ENCODE data around the gene APLNR. TPM values are rescaled to one million over a fixed set of nuclear protein-coding genes. Genes with fewer than 3 reads are reported as not detected.

Gene APLNR
- total and polyA plus RNA-seq, 2 of the 4 experiments (the other 2 are of a cell fraction), result not detected

DNA sequence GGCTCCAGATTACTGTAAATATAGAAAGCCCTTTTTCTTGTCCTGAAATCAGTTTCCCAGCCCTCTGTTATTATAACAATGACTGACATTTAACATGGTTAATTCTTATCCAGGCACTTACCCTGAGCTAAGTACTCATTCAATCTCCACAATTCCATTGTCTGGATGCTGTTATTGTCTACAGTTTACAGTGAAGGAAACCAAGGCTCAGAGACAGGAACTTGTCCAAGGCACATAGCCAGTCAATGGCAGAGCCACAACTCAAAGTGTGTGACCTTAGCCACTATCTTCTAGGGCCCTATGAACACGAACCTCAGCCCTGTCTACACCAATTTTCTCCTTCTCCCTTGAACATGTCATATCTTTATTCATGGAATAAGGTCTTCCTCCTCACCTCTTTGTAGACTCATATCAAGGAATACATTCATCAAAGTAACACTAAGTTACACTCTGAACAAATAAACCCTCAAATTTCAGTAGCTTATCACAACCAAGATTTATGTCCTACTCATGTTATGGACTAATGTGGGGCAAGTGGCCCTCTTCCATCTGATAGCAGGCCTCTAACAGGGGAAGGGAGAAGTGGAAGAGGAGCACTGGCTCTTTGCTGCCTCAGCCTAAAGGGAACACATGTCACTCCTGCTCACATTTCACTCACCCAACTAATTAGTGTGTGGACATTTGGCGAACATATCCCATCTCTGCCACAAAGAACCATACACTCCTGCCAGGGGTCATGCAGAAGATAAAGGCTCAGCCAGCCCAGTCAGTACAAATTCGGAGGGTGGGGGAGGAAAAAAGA, 39.3 kb upstream of the APLNR start:
- Histone ChIP-seq H2BK20ac (ENCODE audit: low read depth, low read length) (peak overlapping the region; percentile 71; the same call in 1 of the 2 replicates), H3K18ac (ENCODE audit: low read depth, low read length) (peak overlapping the region; percentile 54), H3K27ac (ENCODE audit: insufficient read depth, low read length) (peak overlapping the region; percentile 17; the same call in 1 of the 2 replicates), H3K14ac (replicated peaks; ENCODE audit: low read depth, low read length) (peak overlapping the region; percentile 8; the same call in 1 of the 2 replicates), H3K56ac (ENCODE audit: extremely low read depth, insufficient read depth, low read length) (no peak overlapping the region), H2AK9ac (replicated peaks; ENCODE audit: low read depth, low read length, poor library complexity) (no peak overlapping the region), H2BK120ac (ENCODE audit: low read depth, low read length) (peak overlapping the region; percentile 98; the same call in 1 of the 2 replicates), H2BK15ac (ENCODE audit: low read depth, low read length) (peak overlapping the region; percentile 8; the same call in 2 of the 3 replicates), H2AK5ac (ENCODE audit: low read depth, low read length) (peak overlapping the region; percentile 68), H4K5ac (ENCODE audit: low read depth, low read length) (peak overlapping the region; percentile 51; the same call in 1 of the 2 replicates), H3K79me1 (ENCODE audit: low read depth in 1 of 2, low read length in 2 of 2) (no peaks in the 10 kb centered on the region), H4K91ac (ENCODE audit: insufficient read depth, low read depth, low read length) (peak overlapping the region; percentile 40; the same call in 1 of the 2 replicates), H4K8ac (ENCODE audit: low read depth in 2 of 2, low read length in 2 of 2) (peak overlapping the region in 1 of 2 experiments; percentile 99; a peak in 3 of 4 replicates), H3K36me3 (ENCODE audit: control insufficient read depth, insufficient read depth, low read length) (no peaks in the 10 kb centered on the region), H2BK5ac (ENCODE audit: low read depth, low read length, poor library complexity, severe bottlenecking) (no peak overlapping the region), H3K4me2 (ENCODE audit: low read depth, low read length) (no peak overlapping the region), H3K9me1 (ENCODE audit: insufficient read depth, low read length) (peaks cover 14% of the 10 kb centered on the region), H3K9me3 (ENCODE audit: control insufficient read depth, insufficient read depth, low read length) (peaks cover 5% of the 10 kb centered on the region), H3K23ac (ENCODE audit: low read depth, low read length) (no peak overlapping the region), H3K27me3 (ENCODE audit: control insufficient read depth, insufficient read depth, low read length) (no peaks in the 10 kb centered on the region), H3K9ac (ENCODE audit: low read depth, low read length) (no peak overlapping the region), H3K4ac (ENCODE audit: low read depth, low read length) (peak overlapping the region; percentile 54), H4K20me1 (ENCODE audit: insufficient read depth, low read length) (no peaks in the 10 kb centered on the region), H2AFZ (replicated peaks; ENCODE audit: low read length, poor library complexity) (no peak overlapping the region), H3K4me3 (ENCODE audit: insufficient read depth, low read depth, low read length) (no peak overlapping the region), H3K4me1 (ENCODE audit: control insufficient read depth, insufficient read depth, low read length) (peaks cover 29% of the 10 kb centered on the region)
- BruUV-seq (replicated peaks), result no TSS peak
- dilution Hi-C loops (cut with HindIII; ENCODE audit: low sequenced_read_pairs, unreplicated experiment), result no loop called here
- CTCF ChIA-PET, result interaction anchor here (1.4 to 2.3 kb wide), 2 partner anchors 9 to 27 kb away, joined by 3 to 15 read pairs; no protein-coding TSS in a partner anchor
- WGBS, 2 experiments (ENCODE audit: extremely low coverage in 2 of 2, insufficient read length in 1 of 2), result 60% methylated on average over 1 of the region's 3 CpGs; no CpG with 5 or more reads in 1 of the 2 experiments
- in situ Hi-C loops (cut with MboI; ENCODE audit: low sequenced_read_pairs), result no loop called here
- no peak for ATAC-seq (ENCODE audit: low read depth)
- intact Hi-C loops (cut with micrococcal nuclease), result no loop called here
- POLR2A ChIA-PET (ENCODE audit: unreplicated experiment), result no interaction called here
- DNase-seq, result no peak
- TF ChIP-seq, protein P1, sequence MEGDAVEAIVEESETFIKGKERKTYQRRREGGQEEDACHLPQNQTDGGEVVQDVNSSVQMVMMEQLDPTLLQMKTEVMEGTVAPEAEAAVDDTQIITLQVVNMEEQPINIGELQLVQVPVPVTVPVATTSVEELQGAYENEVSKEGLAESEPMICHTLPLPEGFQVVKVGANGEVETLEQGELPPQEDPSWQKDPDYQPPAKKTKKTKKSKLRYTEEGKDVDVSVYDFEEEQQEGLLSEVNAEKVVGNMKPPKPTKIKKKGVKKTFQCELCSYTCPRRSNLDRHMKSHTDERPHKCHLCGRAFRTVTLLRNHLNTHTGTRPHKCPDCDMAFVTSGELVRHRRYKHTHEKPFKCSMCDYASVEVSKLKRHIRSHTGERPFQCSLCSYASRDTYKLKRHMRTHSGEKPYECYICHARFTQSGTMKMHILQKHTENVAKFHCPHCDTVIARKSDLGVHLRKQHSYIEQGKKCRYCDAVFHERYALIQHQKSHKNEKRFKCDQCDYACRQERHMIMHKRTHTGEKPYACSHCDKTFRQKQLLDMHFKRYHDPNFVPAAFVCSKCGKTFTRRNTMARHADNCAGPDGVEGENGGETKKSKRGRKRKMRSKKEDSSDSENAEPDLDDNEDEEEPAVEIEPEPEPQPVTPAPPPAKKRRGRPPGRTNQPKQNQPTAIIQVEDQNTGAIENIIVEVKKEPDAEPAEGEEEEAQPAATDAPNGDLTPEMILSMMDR (conservative IDR thresholded peaks at IDR 0.05; ENCODE audit: low read depth, low read length), result no peak
- TF ChIP-seq MAZ (IDR thresholded peaks at IDR 0.05; ENCODE audit: borderline replicate concordance, low read depth, low read length) (no peak), POLR2A (IDR thresholded peaks at IDR 0.05; ENCODE audit: low read depth, low read length) (no peak), BHLHE40 (IDR thresholded peaks at IDR 0.05; ENCODE audit: low read depth, low read length) (no peak), SMC3 (IDR thresholded peaks at IDR 0.05; ENCODE audit: low read depth, low read length) (no peak), MAFK (IDR thresholded peaks at IDR 0.05; ENCODE audit: low read depth, low read length) (no peak), NFE2L2 (IDR thresholded peaks at IDR 0.05; ENCODE audit: low read depth, low read length) (no peak), RAD21 (IDR thresholded peaks at IDR 0.05; ENCODE audit: low read length) (no peak), CHD1 (IDR thresholded peaks at IDR 0.05; ENCODE audit: low read depth, low read length) (no peak), RFX5 (IDR thresholded peaks at IDR 0.05; ENCODE audit: low read depth, low read length) (no peak), FOS (IDR thresholded peaks at IDR 0.05; ENCODE audit: low read depth, low read length) (no peak), RCOR1 (IDR thresholded peaks at IDR 0.05; ENCODE audit: insufficient replicate concordance, low read length) (no peak), CEBPB (IDR thresholded peaks at IDR 0.05; ENCODE audit: low read depth, low read length) (no peak)
- TF ChIP-seq, protein P2, sequence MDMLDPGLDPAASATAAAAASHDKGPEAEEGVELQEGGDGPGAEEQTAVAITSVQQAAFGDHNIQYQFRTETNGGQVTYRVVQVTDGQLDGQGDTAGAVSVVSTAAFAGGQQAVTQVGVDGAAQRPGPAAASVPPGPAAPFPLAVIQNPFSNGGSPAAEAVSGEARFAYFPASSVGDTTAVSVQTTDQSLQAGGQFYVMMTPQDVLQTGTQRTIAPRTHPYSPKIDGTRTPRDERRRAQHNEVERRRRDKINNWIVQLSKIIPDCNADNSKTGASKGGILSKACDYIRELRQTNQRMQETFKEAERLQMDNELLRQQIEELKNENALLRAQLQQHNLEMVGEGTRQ (IDR thresholded peaks at IDR 0.05; ENCODE audit: low read depth, low read length), result no peak

Data from IMR-90 (cell line).